ENCODE data around the gene PRKAR2B. TPM values are rescaled to one million over a fixed set of nuclear protein-coding genes. Genes with fewer than 3 reads are reported as not detected.

The PRKAR2B gene
- total and polyA plus RNA-seq, 4 experiments from 2014 or later = 0.29 to 0.47 (median 0.43) TPM

- H3K27me3 ChIP-seq (ENCODE audit: insufficient read depth, low read length) = no peaks in the 10 kb centered on the region
- intact Hi-C loops (cut with micrococcal nuclease) = no loop called here
- Mint-ChIP-seq H3K27me3 (peaks cover 0 to 3% of the 10 kb centered on the region in 2 donors), H3K4me3 (no peak overlapping the region), H3K36me3 (no peaks in the 10 kb centered on the region), H3K9me3 (no peaks in the 10 kb centered on the region), H3K27ac (no peak overlapping the region), H3K4me1 (no peaks in the 10 kb centered on the region)
- no peak overlapping the region for H3K27ac ChIP-seq (ENCODE audit: low read depth, low read length)
- H3K36me3 ChIP-seq (ENCODE audit: insufficient read depth, low read length) = no peaks in the 10 kb centered on the region
- H3K9me3 ChIP-seq (ENCODE audit: control insufficient read depth in 1 of 2, low read length in 2 of 2) = no peaks in the 10 kb centered on the region
- CTCF ChIA-PET (ENCODE audit: partially characterized antibody) = no interaction called here
- H3K4me3 ChIP-seq (ENCODE audit: low read length in 2 of 2) = no peak overlapping the region
- H3K4me1 ChIP-seq (ENCODE audit: insufficient read depth, low read length) = no peaks in the 10 kb centered on the region
- POLR2A ChIA-PET (ENCODE audit: partially characterized antibody) = no interaction called here
- DNase-seq = no peak
Observed at GRCh38 chr7:107071129-107071528, 26.6 kb downstream of the PRKAR2B start.

GRCh38 chr7:107072133-107072532 lies 27.6 kb downstream of the PRKAR2B start:
- Histone ChIP-seq H3K4me1 (ENCODE audit: insufficient read depth, low read length) (no peaks in the 10 kb centered on the region), H3K27ac (ENCODE audit: low read depth, low read length) (no peak overlapping the region), H3K9me3 (ENCODE audit: control insufficient read depth in 1 of 2, low read length in 2 of 2) (no peaks in the 10 kb centered on the region), H3K27me3 (ENCODE audit: insufficient read depth, low read length) (no peaks in the 10 kb centered on the region), H3K4me3 (ENCODE audit: low read length in 2 of 2) (no peak overlapping the region), H3K36me3 (ENCODE audit: insufficient read depth, low read length) (no peaks in the 10 kb centered on the region)
- Mint-ChIP-seq H3K9me3 (no peaks in the 10 kb centered on the region), H3K36me3 (no peaks in the 10 kb centered on the region), H3K4me1 (no peaks in the 10 kb centered on the region), H3K27me3 (peaks cover 0 to 3% of the 10 kb centered on the region in 2 donors), H3K4me3 (no peak overlapping the region), H3K27ac (no peak overlapping the region)
- ChIA-PET CTCF (ENCODE audit: partially characterized antibody) (no interaction called here), POLR2A (ENCODE audit: partially characterized antibody) (no interaction called here)
- DNase-seq = no peak
- intact Hi-C loops (cut with micrococcal nuclease) = no loop called here

- Histone ChIP-seq H3K36me3 (ENCODE audit: insufficient read depth, low read length) (no peaks in the 10 kb centered on the region), H3K27ac (ENCODE audit: low read depth, low read length) (no peak overlapping the region), H3K27me3 (ENCODE audit: insufficient read depth, low read length) (no peaks in the 10 kb centered on the region), H3K4me3 (ENCODE audit: low read length in 2 of 2) (no peak overlapping the region), H3K4me1 (ENCODE audit: insufficient read depth, low read length) (no peaks in the 10 kb centered on the region), H3K9me3 (ENCODE audit: control insufficient read depth in 1 of 2, low read length in 2 of 2) (no peaks in the 10 kb centered on the region)
- POLR2A ChIA-PET (ENCODE audit: partially characterized antibody) = no interaction called here
- H3K27me3 Mint-ChIP-seq = no peaks in the 10 kb centered on the region
- no peaks in the 10 kb centered on the region for H3K36me3 Mint-ChIP-seq
- no peak overlapping the region for H3K4me3 Mint-ChIP-seq
- H3K27ac Mint-ChIP-seq = no peak overlapping the region
- CTCF ChIA-PET (ENCODE audit: partially characterized antibody) = no interaction called here
- intact Hi-C loops (cut with micrococcal nuclease) = no loop called here
- H3K9me3 Mint-ChIP-seq = no peaks in the 10 kb centered on the region
- H3K4me1 Mint-ChIP-seq = no peaks in the 10 kb centered on the region
- DNase-seq = no peak
Observed at GRCh38 chr7:107075863-107076574, 31.5 kb downstream of the PRKAR2B start.

GRCh38 chr7:107076781-107077698 lies 32.5 kb downstream of the PRKAR2B start:
- CTCF ChIA-PET (ENCODE audit: partially characterized antibody) = no interaction called here
- intact Hi-C loops (cut with micrococcal nuclease) = no loop called here
- no peaks in the 10 kb centered on the region for H3K9me3 Mint-ChIP-seq

GRCh38 chr7:107077699-107078516 lies 33.4 kb downstream of the PRKAR2B start:
- CTCF ChIA-PET (ENCODE audit: partially characterized antibody) = no interaction called here
- POLR2A ChIA-PET (ENCODE audit: partially characterized antibody) = no interaction called here
- no peaks in the 10 kb centered on the region for H3K27me3 Mint-ChIP-seq
- Histone ChIP-seq H3K4me1 (ENCODE audit: insufficient read depth, low read length) (no peaks in the 10 kb centered on the region), H3K9me3 (ENCODE audit: control insufficient read depth in 1 of 2, low read length in 2 of 2) (no peaks in the 10 kb centered on the region), H3K27me3 (ENCODE audit: insufficient read depth, low read length) (no peaks in the 10 kb centered on the region), H3K36me3 (ENCODE audit: insufficient read depth, low read length) (no peaks in the 10 kb centered on the region), H3K4me3 (ENCODE audit: low read length in 2 of 2) (no peak overlapping the region), H3K27ac (ENCODE audit: low read depth, low read length) (no peak overlapping the region)
- H3K4me3 Mint-ChIP-seq = no peak overlapping the region
- no peaks in the 10 kb centered on the region for H3K36me3 Mint-ChIP-seq
- H3K4me1 Mint-ChIP-seq = no peaks in the 10 kb centered on the region
- H3K27ac Mint-ChIP-seq = no peak overlapping the region
- no peak for DNase-seq
- H3K9me3 Mint-ChIP-seq = no peaks in the 10 kb centered on the region
- intact Hi-C loops (cut with micrococcal nuclease) = no loop called here

More at GRCh38 chr7:107076781-107077698, 32.5 kb downstream of the PRKAR2B start:
- no peaks in the 10 kb centered on the region for H3K9me3 ChIP-seq (ENCODE audit: control insufficient read depth in 1 of 2, low read length in 2 of 2)
- H3K36me3 ChIP-seq (ENCODE audit: insufficient read depth, low read length) = no peaks in the 10 kb centered on the region
- POLR2A ChIA-PET (ENCODE audit: partially characterized antibody) = no interaction called here
- H3K27me3 Mint-ChIP-seq = no peaks in the 10 kb centered on the region
- H3K4me1 ChIP-seq (ENCODE audit: insufficient read depth, low read length) = no peaks in the 10 kb centered on the region
- H3K27ac ChIP-seq (ENCODE audit: low read depth, low read length) = no peak overlapping the region
- DNase-seq = no peak
- no peak overlapping the region for H3K4me3 Mint-ChIP-seq
- no peak overlapping the region for H3K4me3 ChIP-seq (ENCODE audit: low read length in 2 of 2)
- H3K36me3 Mint-ChIP-seq = no peaks in the 10 kb centered on the region
- no peaks in the 10 kb centered on the region for H3K4me1 Mint-ChIP-seq
- no peak overlapping the region for H3K27ac Mint-ChIP-seq
- no peaks in the 10 kb centered on the region for H3K27me3 ChIP-seq (ENCODE audit: insufficient read depth, low read length)

- Histone ChIP-seq H3K27me3 (ENCODE audit: insufficient read depth, low read length) (no peaks in the 10 kb centered on the region), H3K36me3 (ENCODE audit: insufficient read depth, low read length) (no peaks in the 10 kb centered on the region), H3K4me1 (ENCODE audit: insufficient read depth, low read length) (no peaks in the 10 kb centered on the region), H3K9me3 (ENCODE audit: control insufficient read depth in 1 of 2, low read length in 2 of 2) (no peaks in the 10 kb centered on the region), H3K4me3 (ENCODE audit: low read length in 2 of 2) (no peak overlapping the region), H3K27ac (ENCODE audit: low read depth, low read length) (no peak overlapping the region)
- no peak overlapping the region for H3K4me3 Mint-ChIP-seq
- H3K27me3 Mint-ChIP-seq = no peaks in the 10 kb centered on the region
- DNase-seq = no peak
- ChIA-PET CTCF (ENCODE audit: partially characterized antibody) (no interaction called here), POLR2A (ENCODE audit: partially characterized antibody) (no interaction called here)
- H3K27ac Mint-ChIP-seq = no peak overlapping the region
- H3K4me1 Mint-ChIP-seq = no peaks in the 10 kb centered on the region
- intact Hi-C loops (cut with micrococcal nuclease) = no loop called here
- no peaks in the 10 kb centered on the region for H3K9me3 Mint-ChIP-seq
- no peaks in the 10 kb centered on the region for H3K36me3 Mint-ChIP-seq
Observed at GRCh38 chr7:107078517-107078966, 34.0 kb downstream of the PRKAR2B start.

All from CD4-positive, alpha-beta memory T cell (primary cell).